ENCODE data around the gene DTNA. TPM values are rescaled to one million over a fixed set of nuclear protein-coding genes. Genes with fewer than 3 reads are reported as not detected.

The DTNA gene
- total RNA-seq, 2 donors from 2014 or later: 41.0 to 78.4 TPM

DNA sequence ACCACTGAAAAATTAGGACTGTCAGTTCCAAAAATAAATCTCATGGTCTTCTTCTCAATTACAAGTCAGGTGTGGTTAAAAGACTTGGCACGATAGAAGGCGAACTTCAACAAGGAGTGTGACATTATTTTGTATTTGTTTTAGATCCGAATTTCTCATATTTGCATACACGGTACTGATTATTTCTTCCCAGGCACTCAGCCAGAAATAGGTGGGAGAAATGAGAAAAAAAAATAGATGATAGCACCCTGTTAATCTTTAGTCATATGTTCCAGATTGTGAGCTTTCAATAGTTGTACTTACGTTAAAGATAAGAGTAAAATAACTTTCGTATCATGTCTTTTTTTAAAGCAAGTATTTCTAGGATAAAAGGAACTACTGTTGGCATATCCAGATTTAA, 106.1 kb downstream of the DTNA start:
- DNase-seq (ENCODE audit: low spot score) (no peak), ATAC-seq (ENCODE audit: insufficient number of reproducible peaks, low FRiP score, low read depth) (no peak)
- TF ChIP-seq, protein P1, sequence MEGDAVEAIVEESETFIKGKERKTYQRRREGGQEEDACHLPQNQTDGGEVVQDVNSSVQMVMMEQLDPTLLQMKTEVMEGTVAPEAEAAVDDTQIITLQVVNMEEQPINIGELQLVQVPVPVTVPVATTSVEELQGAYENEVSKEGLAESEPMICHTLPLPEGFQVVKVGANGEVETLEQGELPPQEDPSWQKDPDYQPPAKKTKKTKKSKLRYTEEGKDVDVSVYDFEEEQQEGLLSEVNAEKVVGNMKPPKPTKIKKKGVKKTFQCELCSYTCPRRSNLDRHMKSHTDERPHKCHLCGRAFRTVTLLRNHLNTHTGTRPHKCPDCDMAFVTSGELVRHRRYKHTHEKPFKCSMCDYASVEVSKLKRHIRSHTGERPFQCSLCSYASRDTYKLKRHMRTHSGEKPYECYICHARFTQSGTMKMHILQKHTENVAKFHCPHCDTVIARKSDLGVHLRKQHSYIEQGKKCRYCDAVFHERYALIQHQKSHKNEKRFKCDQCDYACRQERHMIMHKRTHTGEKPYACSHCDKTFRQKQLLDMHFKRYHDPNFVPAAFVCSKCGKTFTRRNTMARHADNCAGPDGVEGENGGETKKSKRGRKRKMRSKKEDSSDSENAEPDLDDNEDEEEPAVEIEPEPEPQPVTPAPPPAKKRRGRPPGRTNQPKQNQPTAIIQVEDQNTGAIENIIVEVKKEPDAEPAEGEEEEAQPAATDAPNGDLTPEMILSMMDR (IDR thresholded peaks at IDR 0.05): no peak
- Histone ChIP-seq H3K36me3 (peaks cover 16% of the 10 kb centered on the region), H3K27ac (no peak overlapping the region), H3K4me1 (ENCODE audit: control insufficient read depth in 1 of 2, low read depth in 2 of 2) (no peaks in the 10 kb centered on the region), H3K27me3 (replicated peaks; ENCODE audit: insufficient read depth) (no peaks in the 10 kb centered on the region), H3K4me3 (no peak overlapping the region), H3K9me3 (no peaks in the 10 kb centered on the region)

DNA sequence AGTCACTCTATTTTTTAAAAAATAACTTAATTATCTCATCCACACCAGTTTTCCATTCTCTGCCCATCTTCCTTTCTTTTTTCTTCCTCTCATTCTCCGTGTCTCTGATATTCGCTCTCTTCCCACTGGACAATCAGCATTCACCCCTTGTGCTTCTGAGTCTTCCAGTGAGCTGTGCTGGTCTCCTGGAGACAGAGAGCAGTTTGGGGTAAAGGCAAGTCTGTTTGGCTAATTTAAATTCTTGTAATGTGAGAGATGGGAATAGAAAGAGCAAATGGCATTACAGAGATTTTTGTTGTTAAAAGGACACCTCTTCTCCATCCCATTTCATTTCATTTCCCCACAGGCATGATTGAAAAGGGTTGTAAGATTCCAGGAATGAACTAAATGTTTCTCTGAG, 107.5 kb downstream of the DTNA start:
- peaks cover 7% of the 10 kb centered on the region for H3K36me3 ChIP-seq
- H3K4me1 ChIP-seq (ENCODE audit: control insufficient read depth in 1 of 2, low read depth in 2 of 2): peaks cover 3 to 10% of the 10 kb centered on the region in 2 donors
- DNase-seq (ENCODE audit: low spot score) (no peak), ATAC-seq (ENCODE audit: insufficient number of reproducible peaks, low FRiP score, low read depth) (no peak)
- H3K4me3 ChIP-seq: no peak overlapping the region
- TF ChIP-seq, protein P1 (IDR thresholded peaks at IDR 0.05): no peak
- no peaks in the 10 kb centered on the region for H3K9me3 ChIP-seq
- no peak overlapping the region for H3K27ac ChIP-seq
- H3K27me3 ChIP-seq (replicated peaks; ENCODE audit: insufficient read depth): no peaks in the 10 kb centered on the region

DNA sequence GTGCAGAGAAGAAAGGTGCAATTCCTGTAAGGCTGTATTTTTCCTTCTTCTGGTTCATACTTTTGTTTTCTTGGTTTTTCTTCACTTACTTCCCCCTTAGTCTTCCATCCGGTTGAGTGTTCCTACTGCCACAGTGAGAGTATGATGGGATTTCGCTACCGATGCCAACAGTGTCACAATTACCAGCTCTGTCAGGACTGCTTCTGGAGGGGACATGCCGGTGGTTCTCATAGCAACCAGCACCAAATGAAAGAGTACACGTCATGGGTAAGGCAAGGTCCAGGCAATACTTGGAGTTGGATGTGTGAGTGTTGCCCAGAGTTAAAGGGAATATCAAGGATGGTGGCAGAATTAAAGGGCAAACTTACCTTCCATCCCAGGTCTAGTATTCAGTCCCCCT, 108.0 kb downstream of the DTNA start:
- Histone ChIP-seq H3K27ac (no peak overlapping the region), H3K27me3 (replicated peaks; ENCODE audit: insufficient read depth) (no peaks in the 10 kb centered on the region), H3K36me3 (peaks cover 4% of the 10 kb centered on the region), H3K9me3 (no peaks in the 10 kb centered on the region), H3K4me3 (no peak overlapping the region), H3K4me1 (ENCODE audit: control insufficient read depth in 1 of 2, low read depth in 2 of 2) (peaks cover 3 to 14% of the 10 kb centered on the region in 2 donors)
- DNase-seq (ENCODE audit: low spot score) (no peak), ATAC-seq (ENCODE audit: insufficient number of reproducible peaks, low FRiP score, low read depth) (no peak)
- TF ChIP-seq, protein P1 (IDR thresholded peaks at IDR 0.05): no peak

DNA sequence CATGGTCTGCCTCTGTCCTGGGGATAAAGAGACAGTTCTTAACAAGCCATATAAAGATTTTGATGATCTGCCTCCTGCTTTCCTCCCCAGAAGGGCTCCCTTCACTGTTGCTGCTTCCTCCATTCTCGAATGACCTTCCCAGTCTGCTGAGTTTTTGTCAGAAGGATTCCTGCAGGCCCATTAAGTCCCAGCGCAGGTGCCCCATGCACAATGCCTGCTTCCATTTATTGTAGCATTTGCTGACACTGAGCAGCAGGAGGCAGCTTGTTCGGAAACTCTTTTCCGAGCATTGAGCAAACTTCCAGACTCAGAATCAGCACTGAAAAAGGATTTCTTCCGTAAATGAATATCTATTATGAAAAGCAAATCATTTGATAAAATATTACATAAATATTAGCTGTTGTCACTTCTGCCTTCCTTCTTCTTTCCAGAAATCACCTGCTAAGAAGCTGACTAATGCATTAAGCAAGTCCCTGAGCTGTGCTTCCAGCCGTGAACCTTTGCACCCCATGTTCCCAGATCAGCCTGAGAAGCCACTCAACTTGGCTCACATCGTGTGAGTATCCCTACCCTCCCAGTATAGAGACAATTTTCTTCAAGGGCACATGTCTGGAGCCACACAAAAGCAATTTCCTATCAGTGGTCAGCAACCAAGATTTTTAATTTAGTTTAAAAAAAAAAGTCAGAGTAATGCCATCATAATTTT, 110.4 kb downstream of the DTNA start:
- H3K9me3 ChIP-seq: no peaks in the 10 kb centered on the region
- H3K36me3 ChIP-seq: peaks cover 4% of the 10 kb centered on the region
- TF ChIP-seq, protein P1 (IDR thresholded peaks at IDR 0.05): no peak
- DNase-seq (ENCODE audit: low spot score) (no peak), ATAC-seq (ENCODE audit: insufficient number of reproducible peaks, low FRiP score, low read depth) (no peak)
- no peaks in the 10 kb centered on the region for H3K27me3 ChIP-seq (replicated peaks; ENCODE audit: insufficient read depth)
- no peak overlapping the region for H3K4me3 ChIP-seq
- peaks cover 3 to 17% of the 10 kb centered on the region in 2 donors for H3K4me1 ChIP-seq (ENCODE audit: control insufficient read depth in 1 of 2, low read depth in 2 of 2)
- H3K27ac ChIP-seq: no peak overlapping the region

DNA sequence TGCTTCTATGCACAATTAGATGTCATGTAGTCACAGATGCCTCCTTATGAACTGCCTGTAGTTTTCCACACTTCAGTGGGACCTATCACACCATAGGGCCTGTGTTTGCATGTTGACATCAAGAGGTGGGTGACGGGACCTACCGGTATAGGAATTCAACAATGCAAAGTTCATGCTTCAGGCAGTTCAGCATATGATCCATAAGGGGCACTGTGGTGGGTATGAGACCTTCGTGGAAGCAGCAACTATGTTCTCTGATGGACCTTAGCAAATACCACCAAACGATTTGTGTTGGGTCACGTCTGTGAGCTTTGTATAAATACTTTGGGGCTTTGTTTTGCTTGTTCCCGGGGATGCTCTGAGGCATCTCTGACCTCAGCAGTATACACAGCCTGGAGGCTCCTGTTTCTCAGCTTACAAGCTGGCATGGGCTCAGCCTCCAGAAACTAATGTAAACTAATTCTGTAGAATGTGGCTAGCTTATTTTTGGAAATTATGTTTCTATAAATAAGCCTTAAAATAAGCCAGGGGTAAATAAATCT, 111.6 kb downstream of the DTNA start:
- H3K4me3 ChIP-seq: no peak overlapping the region
- TF ChIP-seq, protein P1 (IDR thresholded peaks at IDR 0.05): no peak
- H3K4me1 ChIP-seq (ENCODE audit: control insufficient read depth in 1 of 2, low read depth in 2 of 2): peaks cover 3 to 17% of the 10 kb centered on the region in 2 donors
- H3K9me3 ChIP-seq: no peaks in the 10 kb centered on the region
- DNase-seq (ENCODE audit: low spot score) (no peak), ATAC-seq (ENCODE audit: insufficient number of reproducible peaks, low FRiP score, low read depth) (no peak)
- H3K36me3 ChIP-seq: peaks cover 4% of the 10 kb centered on the region
- no peak overlapping the region for H3K27ac ChIP-seq
- no peaks in the 10 kb centered on the region for H3K27me3 ChIP-seq (replicated peaks; ENCODE audit: insufficient read depth)
